GM21529 (cell line): Measurements from ENCODE around the gene C2CD3.

Experiments
- ATAC-seq: cut with Tn5 transposase; IDR thresholded peaks from one replicate; pipeline ENCODE4 v1.9.1; 2021; ENCODE audit not compliant: unreplicated experiment

Gene C2CD3

GRCh38 chr11:73965076-73965763, 205.6 kb downstream of the C2CD3 start:
- no peak for ATAC-seq

DNA sequence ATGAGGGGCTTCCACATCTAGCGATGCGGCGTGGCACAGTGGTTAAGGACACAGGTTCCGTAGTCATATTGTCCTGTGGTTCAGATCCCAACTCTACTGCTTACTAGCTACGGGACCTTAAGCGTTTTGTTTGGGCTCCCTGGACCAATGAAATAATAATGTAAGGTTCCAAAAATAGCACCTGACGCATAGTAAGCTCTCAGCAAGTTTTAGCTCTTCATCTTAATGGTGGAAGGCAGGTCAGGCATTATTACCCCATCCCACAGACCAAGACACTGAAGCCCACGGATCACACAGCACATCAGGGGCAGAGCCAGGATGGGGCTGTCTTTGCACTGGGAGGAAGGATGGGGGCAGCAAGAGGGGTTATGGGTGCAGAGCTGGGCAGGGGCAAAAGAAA, 206.9 kb downstream of the C2CD3 start:
- ATAC-seq: no peak
